Nucleus accumbens (tissue), 56 donors: ENCODE data around the gene TELO2.

ENCODE experiments used
- DNase-seq, 56 donors: peaks; one replicate each; lab custom pipeline; 2025; lab: John Stamatoyannopoulos, UW

TELO2 gene

GRCh38 chr16:1548727-1549126 is 55.6 kb downstream of the TELO2 start:
- DNase-seq = no peak

GRCh38 chr16:1550069-1550468 is 56.9 kb downstream of the TELO2 start:
- DNase-seq = no peak

- DNase-seq = no peak
These were observed 57.5 kb downstream of the TELO2 start for GRCh38 chr16:1550696-1551095.

GRCh38 chr16:1551166-1551565 is 58.0 kb downstream of the TELO2 start:
- DNase-seq = no peak

GRCh38 chr16:1552129-1552528 is 59.0 kb downstream of the TELO2 start:
- DNase-seq = no peak

GRCh38 chr16:1553946-1554825 is 61.0 kb downstream of the TELO2 start:
- no peak for DNase-seq

- no peak for DNase-seq
These were observed 61.8 kb downstream of the TELO2 start for GRCh38 chr16:1554826-1555445.

GRCh38 chr16:1556254-1556653 is 63.1 kb downstream of the TELO2 start:
- DNase-seq = no peak

- DNase-seq = no peak
These were observed 63.9 kb downstream of the TELO2 start for GRCh38 chr16:1557074-1557473.

GRCh38 chr16:1557576-1557975 is 64.4 kb downstream of the TELO2 start:
- DNase-seq = no peak

- no peak for DNase-seq
These were observed 66.4 kb downstream of the TELO2 start for GRCh38 chr16:1559446-1559975.
